ENCODE data around the gene TATDN2.
A peak's percentile ranks its signal among the peaks of the same experiment; 100 is the strongest.

The TATDN2 gene

DNA sequence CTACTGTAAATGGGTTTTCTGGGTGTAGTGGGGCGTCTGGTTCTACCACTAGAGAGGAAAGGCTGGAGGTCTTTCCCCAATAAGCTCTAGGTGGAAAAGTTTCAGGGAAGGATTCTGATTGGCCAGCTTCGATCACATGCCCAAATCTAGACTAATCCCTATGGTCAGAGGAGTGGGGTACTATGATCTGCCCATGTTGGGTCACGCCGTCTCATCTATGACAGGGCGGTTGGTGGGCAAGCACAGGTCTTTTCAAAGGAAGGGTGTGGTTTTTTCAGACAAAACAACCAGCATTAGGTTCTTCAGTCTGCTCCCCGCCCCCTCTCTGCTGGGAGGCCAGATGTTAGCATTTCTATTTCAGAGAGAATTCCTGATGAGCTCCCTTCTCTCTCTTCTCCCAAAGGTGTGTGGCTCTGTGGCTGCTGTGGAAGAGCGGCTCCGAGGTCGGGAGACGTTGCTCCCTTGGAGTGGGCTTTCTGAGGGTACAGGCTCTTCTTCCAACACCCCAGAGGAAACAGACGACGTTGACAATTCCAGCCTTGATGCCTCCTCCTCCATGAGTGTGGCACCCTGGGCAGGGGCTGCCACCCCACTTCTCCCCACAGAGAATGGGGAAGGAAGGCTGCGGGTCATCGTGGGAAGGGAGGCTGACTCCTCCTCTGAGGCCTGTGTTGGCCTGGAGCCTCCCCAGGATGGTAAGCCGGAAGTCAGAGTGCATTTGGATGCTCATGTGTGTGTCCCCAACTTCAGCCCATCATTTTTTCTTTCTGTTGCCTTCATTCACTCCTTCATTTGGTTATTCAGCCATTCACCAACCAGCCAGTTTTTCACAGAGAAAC lies 9.7 kb upstream of the TATDN2 start:
- H3K27ac ChIP-seq, result no peak overlapping the region
- TF ChIP-seq, protein P1, sequence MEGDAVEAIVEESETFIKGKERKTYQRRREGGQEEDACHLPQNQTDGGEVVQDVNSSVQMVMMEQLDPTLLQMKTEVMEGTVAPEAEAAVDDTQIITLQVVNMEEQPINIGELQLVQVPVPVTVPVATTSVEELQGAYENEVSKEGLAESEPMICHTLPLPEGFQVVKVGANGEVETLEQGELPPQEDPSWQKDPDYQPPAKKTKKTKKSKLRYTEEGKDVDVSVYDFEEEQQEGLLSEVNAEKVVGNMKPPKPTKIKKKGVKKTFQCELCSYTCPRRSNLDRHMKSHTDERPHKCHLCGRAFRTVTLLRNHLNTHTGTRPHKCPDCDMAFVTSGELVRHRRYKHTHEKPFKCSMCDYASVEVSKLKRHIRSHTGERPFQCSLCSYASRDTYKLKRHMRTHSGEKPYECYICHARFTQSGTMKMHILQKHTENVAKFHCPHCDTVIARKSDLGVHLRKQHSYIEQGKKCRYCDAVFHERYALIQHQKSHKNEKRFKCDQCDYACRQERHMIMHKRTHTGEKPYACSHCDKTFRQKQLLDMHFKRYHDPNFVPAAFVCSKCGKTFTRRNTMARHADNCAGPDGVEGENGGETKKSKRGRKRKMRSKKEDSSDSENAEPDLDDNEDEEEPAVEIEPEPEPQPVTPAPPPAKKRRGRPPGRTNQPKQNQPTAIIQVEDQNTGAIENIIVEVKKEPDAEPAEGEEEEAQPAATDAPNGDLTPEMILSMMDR (conservative IDR thresholded peaks at IDR 0.05), result no peak
- TF ChIP-seq ZFX (IDR thresholded peaks at IDR 0.05), result no peak

DNA sequence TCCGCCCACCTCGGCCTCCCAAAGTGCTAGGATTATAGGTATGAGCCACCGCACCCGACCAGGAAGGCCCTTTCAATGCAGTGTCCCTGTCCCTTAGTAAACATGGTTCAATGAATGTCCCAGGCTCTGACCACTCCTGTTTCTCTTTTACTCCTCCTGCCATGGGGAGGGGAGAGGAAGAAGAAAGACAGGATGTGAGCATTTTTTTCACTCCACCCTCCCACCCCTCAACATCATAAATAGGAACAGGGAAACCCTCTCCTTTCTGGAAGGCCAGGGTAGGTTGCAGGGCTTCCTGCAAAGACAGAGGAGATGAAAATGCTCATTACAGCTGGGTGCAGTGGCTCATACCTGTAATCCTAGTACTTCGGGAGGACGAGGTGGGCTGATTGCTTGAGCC lies 7.5 kb upstream of the TATDN2 start:
- no peak overlapping the region for H3K27ac ChIP-seq
- TF ChIP-seq ZFX (IDR thresholded peaks at IDR 0.05), result no peak
- TF ChIP-seq, protein P1 (conservative IDR thresholded peaks at IDR 0.05), result no peak

DNA sequence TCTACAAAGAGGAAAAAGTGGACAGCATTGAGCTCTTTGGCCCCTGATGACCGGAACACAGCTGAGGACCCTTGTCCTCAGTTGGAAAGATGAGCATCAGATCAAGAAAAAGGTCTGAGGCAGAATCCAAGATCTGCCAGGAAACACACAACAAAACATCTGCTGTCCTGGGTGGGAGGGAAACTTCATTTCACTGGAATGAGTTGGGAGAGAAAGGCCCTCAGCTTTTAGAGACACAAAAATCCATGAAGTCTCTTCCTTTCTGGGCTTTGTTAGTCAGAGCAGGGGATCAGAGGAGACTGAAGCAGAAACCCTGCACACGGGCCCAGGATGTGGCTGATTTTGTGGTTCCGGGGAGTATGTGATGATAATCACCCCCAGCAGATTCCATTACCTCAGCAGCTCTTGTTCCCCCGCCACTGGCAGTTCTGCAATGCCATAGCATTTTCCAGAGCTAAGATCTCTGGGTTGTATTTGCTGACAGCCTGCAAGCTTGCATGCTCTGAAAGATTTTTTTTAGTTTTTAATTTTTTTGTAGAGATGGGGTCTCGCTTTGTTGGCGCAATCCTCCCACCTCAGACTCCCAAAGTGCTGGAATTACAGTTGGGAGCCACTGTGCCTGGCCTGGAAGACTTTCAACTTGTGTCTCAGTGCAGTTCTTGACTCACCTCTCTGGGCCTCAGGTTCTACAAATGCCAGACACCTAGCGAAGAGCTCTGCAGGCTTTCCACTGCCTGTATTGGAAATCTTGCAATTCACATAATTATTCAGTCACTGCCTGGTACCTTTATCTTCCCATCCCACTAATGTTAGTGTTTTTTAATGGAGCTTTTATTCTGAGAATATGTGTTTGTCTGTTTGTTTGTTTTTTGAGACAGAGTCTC lies 5.8 kb upstream of the TATDN2 start:
- H3K27ac ChIP-seq, result no peak overlapping the region
- TF ChIP-seq, protein P1 (conservative IDR thresholded peaks at IDR 0.05), result no peak
- no peak for TF ChIP-seq ZFX (IDR thresholded peaks at IDR 0.05)

DNA sequence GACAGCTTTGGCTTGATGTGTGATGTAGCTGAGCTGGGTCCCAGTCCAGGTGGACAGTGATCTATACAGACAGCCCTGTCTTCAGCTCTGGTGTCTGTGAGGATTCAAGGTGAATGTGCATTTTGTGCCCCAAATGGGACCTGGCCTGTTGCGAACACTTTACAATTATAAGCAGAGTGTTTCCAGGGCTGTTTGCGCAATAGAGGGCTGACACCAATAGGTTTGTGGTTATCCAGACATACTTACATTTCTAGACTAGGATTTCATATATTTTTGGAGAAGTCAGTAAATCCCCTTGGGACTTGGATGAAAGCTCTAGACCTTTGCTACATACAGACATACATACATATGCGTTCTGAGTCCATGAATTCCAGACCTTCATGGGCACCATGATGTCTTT lies 4.2 kb upstream of the TATDN2 start:
- TF ChIP-seq ZFX (IDR thresholded peaks at IDR 0.05), result no peak
- TF ChIP-seq, protein P1 (conservative IDR thresholded peaks at IDR 0.05), result no peak
- no peak overlapping the region for H3K27ac ChIP-seq

DNA sequence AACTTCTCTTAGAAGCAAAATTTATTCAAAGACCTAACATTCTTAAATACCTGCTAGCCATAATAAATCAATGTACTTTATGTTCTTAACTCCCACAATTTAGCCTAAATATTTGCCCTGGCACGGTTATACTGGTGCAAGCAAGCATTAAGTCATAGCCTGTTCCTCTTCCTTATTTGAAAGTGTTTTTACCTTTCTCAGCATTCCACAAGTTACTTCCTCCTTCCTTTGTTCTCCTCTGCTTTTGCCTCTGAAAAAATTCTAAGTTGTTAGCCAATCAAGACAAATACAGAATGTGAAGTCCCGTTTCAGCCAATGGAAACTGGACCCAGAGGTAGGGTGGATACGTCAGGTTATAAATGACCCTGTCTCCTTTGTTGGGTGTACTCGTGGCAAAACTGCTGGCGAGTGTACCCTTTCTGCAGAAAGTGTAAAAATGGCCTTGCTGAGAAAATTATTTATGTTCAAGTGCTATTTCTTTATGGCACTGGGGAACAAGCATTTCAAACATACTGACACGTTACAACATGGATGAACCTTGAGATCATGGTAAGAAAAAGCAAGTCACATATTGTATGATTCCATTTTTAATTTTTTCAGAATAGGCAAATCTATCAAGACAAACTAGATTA lies 3.1 kb upstream of the TATDN2 start:
- no peak for TF ChIP-seq ZFX (IDR thresholded peaks at IDR 0.05)
- TF ChIP-seq, protein P1 (conservative IDR thresholded peaks at IDR 0.05), result no peak
- no peak overlapping the region for H3K27ac ChIP-seq

DNA sequence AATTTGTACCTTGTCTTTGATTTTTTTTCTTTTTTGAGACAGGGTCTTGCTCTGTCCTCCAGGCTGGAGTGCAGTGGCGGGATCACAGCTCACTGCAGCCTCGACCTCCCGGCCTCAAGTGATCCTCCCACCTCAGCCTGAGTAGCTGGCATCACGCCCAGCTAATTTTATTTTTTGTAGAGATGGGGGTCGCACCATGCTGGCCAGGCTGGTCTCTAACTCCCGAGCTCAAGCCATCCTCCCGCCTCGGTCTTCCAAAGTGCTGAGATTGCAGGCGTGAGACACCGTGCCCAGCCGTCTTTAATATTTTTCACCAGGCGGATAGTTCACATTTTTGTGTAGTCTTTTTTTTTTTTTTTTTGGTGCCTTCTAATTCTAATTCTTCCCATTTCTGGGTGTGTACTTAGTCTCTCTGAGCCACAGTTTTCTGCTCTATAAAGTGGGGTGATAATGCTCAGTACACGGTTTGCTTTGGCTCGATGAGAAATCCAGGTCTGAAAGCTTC lies 528 bp upstream of the TATDN2 start:
- no peak for TF ChIP-seq ZFX (IDR thresholded peaks at IDR 0.05)
- TF ChIP-seq, protein P1 (conservative IDR thresholded peaks at IDR 0.05), result no peak
- peak overlapping the region; percentile 84; the same call in 1 of the 2 replicates for H3K27ac ChIP-seq

Data from C4-2B (cell line).